ENCODE data around the gene MAP6.

DNA sequence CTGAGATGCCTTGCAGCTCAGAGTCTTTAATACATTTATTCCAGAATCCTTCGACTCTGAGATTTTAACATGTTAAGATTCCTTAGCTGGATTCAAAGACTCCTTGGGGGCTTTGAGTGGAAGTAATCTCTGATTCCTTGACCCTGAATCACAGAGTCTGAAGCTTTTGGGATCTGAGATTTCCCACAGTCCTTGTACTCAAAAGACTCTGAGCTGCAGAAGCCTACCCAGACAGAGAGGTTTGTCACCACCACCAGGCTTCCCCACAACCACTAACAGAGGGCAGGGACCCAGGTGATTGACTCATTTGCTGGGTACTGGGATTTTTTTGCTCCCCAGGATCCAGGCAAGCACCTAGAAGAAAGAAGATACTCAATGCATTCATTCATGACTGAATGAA, 108.2 kb downstream of the MAP6 start:
- TF ChIP-seq EZH2 (IDR thresholded peaks at IDR 0.05; ENCODE audit: borderline replicate concordance, low read length) (no peak), CTCF (IDR thresholded peaks at IDR 0.05; ENCODE audit: low read length) (no peak)

Data from OCI-LY1 (cell line).